Smooth muscle cell (in vitro differentiated cells): ENCODE results near the gene GADD45G. TPM values are rescaled to one million over a fixed set of nuclear protein-coding genes. Genes with fewer than 3 reads are reported as not detected.

Experiments
- DNase-seq: peaks from one replicate; lab custom pipeline; 2025; ENCODE audit not compliant: unreplicated experiment; lab: John Stamatoyannopoulos, UW
- H2AFZ ChIP-seq: fragments of 200-600 bp; sonication (generic); 2 replicates; pipeline ENCODE4 v1.6.0; 2016; ENCODE audit warnings: antibody characterized with exemption, low read depth, mild to moderate bottlenecking
- H3F3A ChIP-seq: fragments of 200-600 bp; sonication (generic); 2 replicates; pipeline ENCODE4 v1.6.0; 2017; ENCODE audit warnings: antibody characterized with exemption, low read depth
- H3K27ac ChIP-seq: fragments of 200-600 bp; sonication (generic); 2 replicates; pipeline ENCODE4 v1.5.1; 2016; ENCODE audit warnings: low read depth, mild to moderate bottlenecking
- H3K27me3 ChIP-seq: fragments of 200-600 bp; sonication (generic); 2 replicates; pipeline ENCODE4 v1.6.1; 2016; ENCODE audit warnings: low read depth, mild to moderate bottlenecking
- H3K36me3 ChIP-seq: fragments of 200-600 bp; sonication (generic); 2 replicates; pipeline ENCODE4 v1.5.1; 2016; ENCODE audit warnings: low read depth
- H3K4me1 ChIP-seq: fragments of 200-600 bp; sonication (generic); 2 replicates; pipeline ENCODE4 v1.5.1; 2016; ENCODE audit warnings: low read depth
- H3K4me2 ChIP-seq: fragments of 200-600 bp; sonication (generic); 2 replicates; pipeline ENCODE4 v1.6.0; 2016; ENCODE audit warnings: mild to moderate bottlenecking
- H3K4me3 ChIP-seq: fragments of 200-600 bp; sonication (generic); 2 replicates; pipeline ENCODE4 v1.5.1; 2016; ENCODE audit warnings: mild to moderate bottlenecking
- H3K79me2 ChIP-seq: fragments of 200-600 bp; sonication (generic); 2 replicates; pipeline ENCODE4 v1.6.0; 2016; ENCODE audit warnings: low read depth, mild to moderate bottlenecking
- H3K9ac ChIP-seq: fragments of 200-600 bp; sonication (generic); 2 replicates; pipeline ENCODE4 v1.6.0; 2016; ENCODE audit warnings: low read depth
- H3K9me3 ChIP-seq: fragments of 200-600 bp; sonication (generic); replicated peaks from 2 replicates; pipeline ENCODE4 v1.5.1; 2016; ENCODE audit warnings: low read depth
- H4K20me1 ChIP-seq: fragments of 200-600 bp; sonication (generic); 2 replicates; pipeline ENCODE4 v1.6.0; 2016; ENCODE audit warnings: low read depth
- CTCF ChIP-seq: fragments of 200-600 bp; sonication (generic); IDR thresholded peaks from 2 replicates; pipeline ENCODE4 v1.5.1; 2017; ENCODE audit warnings: borderline replicate concordance, mild to moderate bottlenecking, antibody characterized with exemption; ENCODE audit not compliant: insufficient read depth, poor library complexity, severe bottlenecking
- whole genome bisulfite sequencing: methylation state at CpG from one replicate; pipeline ENCODE4 v1.1.7; 2016; ENCODE audit warnings: low lambda C conversion rate; 5-methylcytosine and 5-hydroxymethylcytosine counted together
- polyA plus RNA-seq: library from polyadenylated mRNA; unstranded; fragments of >200 nt; fragmentation: Nextera tagmentation; extraction: Ambion mirVana; gene quantifications from 2 replicates; pipeline ENCODE4 v1.2.1, GENCODE V29; 2016
- total RNA-seq: library from RNA; depleted of rRNA; stranded (reverse); fragments of >200 nt; gene quantifications from 2 replicates; pipeline ENCODE4 v1.2.3, GENCODE V29; 2014

Gene GADD45G
- total and polyA plus RNA-seq, 2 experiments from 2014 or later, result 6.9 to 10.7 TPM

- TF ChIP-seq CTCF, result no peak
- Histone ChIP-seq H3K9ac (no peak overlapping the region), H3K79me2 (no peaks in the 10 kb centered on the region), H3K4me3 (no peak overlapping the region), H3K27me3 (no peaks in the 10 kb centered on the region), H4K20me1 (no peaks in the 10 kb centered on the region), H3K27ac (no peak overlapping the region), H3K9me3 (no peaks in the 10 kb centered on the region), H3K36me3 (no peaks in the 10 kb centered on the region), H3K4me1 (no peaks in the 10 kb centered on the region), H3F3A (no peaks in the 10 kb centered on the region), H3K4me2 (no peak overlapping the region), H2AFZ (no peak overlapping the region)
- no peak for DNase-seq
- 90% methylated on average over 8 of the region's 8 CpGs for WGBS
Measured at GRCh38 chr9:89594811-89595550, 9.8 kb upstream of the GADD45G start.

- H3K36me3 ChIP-seq, result no peaks in the 10 kb centered on the region
- DNase-seq, result no peak
- H3K4me1 ChIP-seq, result no peaks in the 10 kb centered on the region
- 87% methylated on average over 3 of the region's 3 CpGs for WGBS
- no peak overlapping the region for H2AFZ ChIP-seq
- no peaks in the 10 kb centered on the region for H3K79me2 ChIP-seq
- H3K9ac ChIP-seq, result no peak overlapping the region
- no peak for TF ChIP-seq CTCF
- H3K4me3 ChIP-seq, result no peak overlapping the region
- no peaks in the 10 kb centered on the region for H3K27me3 ChIP-seq
- H3K9me3 ChIP-seq, result no peaks in the 10 kb centered on the region
- H4K20me1 ChIP-seq, result no peaks in the 10 kb centered on the region
- no peaks in the 10 kb centered on the region for H3F3A ChIP-seq
- H3K4me2 ChIP-seq, result no peak overlapping the region
- H3K27ac ChIP-seq, result no peak overlapping the region
Measured at GRCh38 chr9:89595646-89596045, 9.2 kb upstream of the GADD45G start.

GRCh38 chr9:89596937-89597555 lies 7.8 kb upstream of the GADD45G start:
- Histone ChIP-seq H3K4me1 (no peaks in the 10 kb centered on the region), H3K36me3 (no peaks in the 10 kb centered on the region), H3K27ac (no peak overlapping the region), H4K20me1 (no peaks in the 10 kb centered on the region), H3F3A (no peaks in the 10 kb centered on the region), H3K9me3 (no peaks in the 10 kb centered on the region), H3K4me3 (no peak overlapping the region), H3K4me2 (no peak overlapping the region), H3K9ac (no peak overlapping the region), H3K79me2 (no peaks in the 10 kb centered on the region), H2AFZ (no peak overlapping the region), H3K27me3 (no peaks in the 10 kb centered on the region)
- no peak for DNase-seq
- WGBS, result 85% methylated on average over 13 of the region's 13 CpGs
- no peak for TF ChIP-seq CTCF
